GM12873 (cell line): ENCODE data around the gene FOXN3.

ENCODE experiments used
- TF ChIP-seq, protein P1 (sequence below): IDR thresholded peaks from 2 replicates; pipeline ENCODE4 v1.5.1; 2012; ENCODE audit warnings: low read depth, mild to moderate bottlenecking, moderate library complexity, low read length, control low read depth; ENCODE audit not compliant: insufficient read depth; ENCODE audit errors: missing control alignments

The FOXN3 gene

DNA sequence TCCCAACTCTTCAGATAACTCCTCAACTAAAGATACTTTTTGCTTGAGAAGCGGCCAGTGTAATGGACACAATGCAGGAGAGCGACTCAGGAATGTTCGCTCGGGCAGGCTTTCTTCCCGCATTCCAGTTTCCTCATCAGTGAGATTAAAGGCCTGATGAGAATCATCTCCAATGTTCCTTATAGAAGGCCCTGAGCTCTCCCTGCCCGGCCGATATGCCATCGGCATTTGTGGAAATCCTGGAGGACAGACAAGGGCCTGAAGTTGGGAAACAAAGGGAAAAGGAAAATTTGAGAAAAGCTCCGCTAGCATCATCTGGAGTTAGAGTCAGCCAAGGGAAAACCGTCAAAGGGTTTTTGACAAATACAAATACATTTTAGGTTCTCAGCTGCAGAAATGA lies 38.0 kb upstream of the FOXN3 start:
- TF ChIP-seq, protein P1, sequence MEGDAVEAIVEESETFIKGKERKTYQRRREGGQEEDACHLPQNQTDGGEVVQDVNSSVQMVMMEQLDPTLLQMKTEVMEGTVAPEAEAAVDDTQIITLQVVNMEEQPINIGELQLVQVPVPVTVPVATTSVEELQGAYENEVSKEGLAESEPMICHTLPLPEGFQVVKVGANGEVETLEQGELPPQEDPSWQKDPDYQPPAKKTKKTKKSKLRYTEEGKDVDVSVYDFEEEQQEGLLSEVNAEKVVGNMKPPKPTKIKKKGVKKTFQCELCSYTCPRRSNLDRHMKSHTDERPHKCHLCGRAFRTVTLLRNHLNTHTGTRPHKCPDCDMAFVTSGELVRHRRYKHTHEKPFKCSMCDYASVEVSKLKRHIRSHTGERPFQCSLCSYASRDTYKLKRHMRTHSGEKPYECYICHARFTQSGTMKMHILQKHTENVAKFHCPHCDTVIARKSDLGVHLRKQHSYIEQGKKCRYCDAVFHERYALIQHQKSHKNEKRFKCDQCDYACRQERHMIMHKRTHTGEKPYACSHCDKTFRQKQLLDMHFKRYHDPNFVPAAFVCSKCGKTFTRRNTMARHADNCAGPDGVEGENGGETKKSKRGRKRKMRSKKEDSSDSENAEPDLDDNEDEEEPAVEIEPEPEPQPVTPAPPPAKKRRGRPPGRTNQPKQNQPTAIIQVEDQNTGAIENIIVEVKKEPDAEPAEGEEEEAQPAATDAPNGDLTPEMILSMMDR: no peak

DNA sequence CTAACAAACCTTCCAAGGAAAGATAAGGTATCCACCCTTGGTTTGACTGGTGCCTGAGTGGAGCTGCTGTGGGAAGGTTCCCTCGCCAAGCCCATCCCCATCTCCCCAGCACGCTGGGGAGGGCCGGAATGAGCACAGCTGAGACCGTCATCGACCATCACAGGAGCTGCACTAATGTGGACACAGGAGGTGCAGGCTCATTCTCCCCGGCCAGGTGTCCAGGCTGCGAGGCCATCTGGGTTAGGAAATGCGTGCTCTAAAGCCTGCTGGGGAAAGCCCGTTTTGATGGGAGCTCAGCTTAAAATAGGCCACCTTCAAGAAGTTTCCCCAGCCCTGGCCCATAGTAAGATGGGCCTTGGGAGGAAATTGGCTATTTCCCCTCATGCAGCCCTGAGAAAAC lies 35.2 kb upstream of the FOXN3 start:
- TF ChIP-seq, protein P1: no peak

DNA sequence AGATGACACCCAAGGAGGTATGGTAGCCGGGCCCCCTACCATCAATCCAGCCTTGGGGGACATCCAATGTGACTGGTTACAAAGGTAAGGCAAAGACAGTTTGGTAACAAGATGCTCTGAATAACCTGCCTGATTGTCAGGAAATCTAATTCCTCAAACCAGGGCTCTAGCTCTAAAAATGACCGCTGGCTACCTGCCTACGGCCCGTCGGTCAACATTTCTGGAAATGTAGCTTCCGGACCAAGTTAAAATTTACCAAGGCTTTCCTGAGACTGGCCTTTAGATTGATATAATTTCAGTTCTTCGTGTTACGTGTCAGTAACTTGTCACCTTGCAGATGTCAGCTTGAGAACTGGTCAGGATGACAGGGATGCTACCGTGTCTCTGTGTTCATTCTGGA lies 34.2 kb upstream of the FOXN3 start:
- TF ChIP-seq, protein P1: no peak

DNA sequence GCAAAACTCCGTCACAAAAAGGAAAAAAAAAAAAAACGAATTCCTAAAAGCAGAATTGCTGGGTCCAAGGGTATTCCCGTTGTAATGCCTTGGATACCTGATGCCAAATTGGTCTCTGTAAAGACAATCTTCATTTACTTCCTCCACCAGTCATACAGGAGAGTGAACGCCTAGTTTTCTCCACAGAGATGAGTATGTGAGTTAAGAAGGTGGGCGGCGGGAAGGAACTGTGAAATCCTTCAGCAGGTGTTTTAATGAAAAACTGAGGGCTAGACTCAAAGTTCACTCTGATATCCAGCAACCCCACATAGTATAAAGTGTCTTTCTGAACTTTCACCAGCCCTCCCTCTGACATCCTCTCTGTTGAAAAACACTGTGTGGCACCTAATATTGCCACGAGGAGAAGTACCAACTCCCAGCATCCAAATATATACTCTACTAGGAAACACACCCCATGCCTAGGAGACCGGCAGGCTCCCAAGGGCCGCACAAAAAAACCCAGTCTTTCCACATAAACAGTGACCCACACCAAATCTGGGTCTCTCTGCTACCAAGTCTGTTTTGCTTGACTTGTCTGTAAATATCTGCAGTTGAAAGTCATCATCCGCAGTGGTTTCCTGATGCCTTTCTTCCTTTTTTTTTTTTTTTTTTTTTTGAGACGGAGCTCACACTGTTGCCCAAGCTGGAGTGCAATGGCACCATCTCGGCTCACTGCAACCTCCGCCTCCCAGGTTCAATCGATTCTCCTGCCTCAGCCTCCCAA lies 30.3 kb upstream of the FOXN3 start:
- TF ChIP-seq, protein P1: no peak

DNA sequence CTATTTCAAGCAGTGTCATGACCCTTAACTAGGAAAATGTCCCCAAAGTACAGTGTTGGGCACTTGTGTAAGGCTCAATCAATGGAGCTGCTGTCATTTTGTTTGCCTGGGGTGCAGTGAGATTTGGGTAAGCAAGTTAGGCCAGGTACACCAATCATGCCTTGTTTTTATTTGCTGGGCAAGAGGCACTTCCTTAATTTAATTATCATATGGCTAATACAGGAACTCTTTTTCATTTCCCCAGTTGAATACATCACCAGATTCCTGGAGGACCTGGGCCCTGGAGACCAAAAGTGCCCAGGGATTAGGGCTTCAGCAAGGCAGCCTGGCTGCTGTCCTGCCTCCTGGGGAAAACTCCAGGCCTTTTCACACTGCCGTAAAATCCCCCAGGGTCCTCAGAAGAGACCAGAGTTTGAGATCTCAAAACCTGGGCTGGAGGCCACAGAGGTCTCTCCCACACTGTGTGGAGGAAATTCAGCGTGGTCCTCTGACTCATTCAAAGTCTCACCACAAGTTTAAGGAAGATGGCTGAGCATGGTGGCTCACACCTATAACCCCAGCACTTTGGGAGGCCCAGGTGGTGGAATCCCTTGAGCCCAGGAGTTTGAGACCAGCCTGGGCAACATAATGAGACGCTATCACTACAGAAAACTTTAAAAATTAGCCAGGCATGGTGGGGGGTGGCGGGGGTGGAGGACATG lies 28.4 kb upstream of the FOXN3 start:
- TF ChIP-seq, protein P1: no peak

DNA sequence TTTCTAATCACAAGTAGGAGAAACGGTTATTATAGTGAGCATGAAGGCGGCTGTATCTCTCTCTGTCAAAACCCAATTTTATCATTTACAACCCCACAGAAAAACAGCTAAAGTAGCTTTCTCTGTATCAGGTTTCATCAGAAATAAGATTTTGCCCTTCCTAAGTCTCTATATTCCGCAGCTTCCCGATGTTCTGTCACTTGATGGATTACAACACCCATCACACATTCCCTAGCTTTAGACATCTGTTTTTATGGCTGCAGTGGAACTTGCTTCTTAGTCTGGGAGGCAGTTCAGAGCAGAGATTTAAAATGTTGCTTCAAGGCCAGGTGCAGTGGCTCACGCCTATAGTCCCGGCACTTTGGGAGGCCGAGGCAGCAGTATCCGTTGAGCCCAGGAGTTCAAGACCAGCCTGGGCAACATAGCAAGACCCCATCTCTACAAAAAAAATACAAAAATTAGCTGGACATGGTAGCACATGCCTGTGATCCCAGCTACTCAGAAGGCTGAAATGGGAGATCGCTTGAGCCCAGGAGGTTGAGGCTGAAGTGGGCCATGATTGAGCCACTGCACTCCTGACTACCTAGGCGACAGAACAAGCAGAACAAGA lies 27.6 kb upstream of the FOXN3 start:
- TF ChIP-seq, protein P1: no peak

DNA sequence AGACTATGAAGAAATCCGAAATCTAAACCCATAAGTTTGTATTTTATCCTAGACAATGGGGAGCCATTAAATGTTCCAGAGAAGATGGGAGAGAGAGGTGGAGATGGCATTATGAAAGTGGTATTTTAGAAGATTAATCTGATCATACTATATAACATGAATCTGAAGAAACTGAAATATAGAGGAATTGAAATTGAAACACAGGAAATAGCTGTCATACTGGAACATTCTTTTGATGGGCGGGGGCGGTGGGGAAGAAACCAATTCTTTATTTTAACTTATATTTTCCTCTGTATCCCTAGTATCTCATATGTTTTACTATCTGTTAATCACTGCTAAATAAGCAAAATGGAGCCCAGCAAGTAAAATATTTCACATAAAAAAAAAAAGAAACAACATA lies 27.0 kb upstream of the FOXN3 start:
- TF ChIP-seq, protein P1: no peak
